HepG2 (cell line): ENCODE results near the gene ATAD3C. TPM values are rescaled to one million over a fixed set of nuclear protein-coding genes. Genes with fewer than 3 reads are reported as not detected.
A peak's percentile ranks its signal among the peaks of the same experiment; 100 is the strongest.

Experiments
- ARID4A ChIP-seq: sonication (generic); formaldehyde crosslinking; IDR thresholded peaks from 2 replicates; pipeline ENCODE4 v1.5.0; 2020; ENCODE audit warnings: mild to moderate bottlenecking, missing genetic modification reagents, borderline replicate concordance
- KDM6A ChIP-seq: IDR thresholded peaks from 2 replicates; pipeline ENCODE4 v1.6.1; 2016; ENCODE audit warnings: low read depth
- MEF2D ChIP-seq: sonication (generic); formaldehyde crosslinking; IDR thresholded peaks from 2 replicates; pipeline ENCODE4 v1.5.1; 2020; ENCODE audit warnings: mild to moderate bottlenecking, missing genetic modification reagents
- MIXL1 ChIP-seq: IDR thresholded peaks from 2 replicates; pipeline ENCODE4 v1.6.1; 2016
- RFX5 ChIP-seq: IDR thresholded peaks from 2 replicates; pipeline ENCODE4 v1.6.1; 2011; ENCODE audit warnings: low read depth, low read length, improper control_type of control experiment
- SOX5 ChIP-seq: IDR thresholded peaks from 2 replicates; pipeline ENCODE4 v1.6.1; 2016; ENCODE audit warnings: borderline replicate concordance
- TARDBP ChIP-seq: sonication (generic); formaldehyde crosslinking; IDR thresholded peaks from 2 replicates; pipeline ENCODE4 v1.8.0; 2022; ENCODE audit warnings: mild to moderate bottlenecking, missing genetic modification reagents
- ZNF224 ChIP-seq: sonication (generic); formaldehyde crosslinking; IDR thresholded peaks from 2 replicates; pipeline ENCODE4 v1.5.0; 2020; ENCODE audit warnings: mild to moderate bottlenecking, missing genetic modification reagents
- ZNF260 ChIP-seq: sonication (generic); formaldehyde crosslinking; IDR thresholded peaks from 2 replicates; pipeline ENCODE4 v1.4.0; 2020; ENCODE audit warnings: missing genetic modification reagents, low read depth, mild to moderate bottlenecking, borderline replicate concordance
- ZNF563 ChIP-seq: sonication (generic); formaldehyde crosslinking; IDR thresholded peaks from 2 replicates; pipeline ENCODE4 v1.8.0; 2022; ENCODE audit warnings: mild to moderate bottlenecking, moderate library complexity, missing genetic modification reagents
- ZNF614 ChIP-seq: IDR thresholded peaks from 2 replicates; pipeline ENCODE4 v1.6.1; 2018; ENCODE audit warnings: missing biosample characterization, missing genetic modification reagents, inconsistent platforms, borderline replicate concordance
- ZNF841 ChIP-seq: sonication (generic); formaldehyde crosslinking; IDR thresholded peaks from 2 replicates; pipeline ENCODE4 v1.8.1; 2023; ENCODE audit warnings: missing genetic modification reagents, borderline replicate concordance
- polyA plus RNA-seq, 8 experiments: library from polyadenylated mRNA; depleted of rRNA in 3 of 8; stranded (reverse) in 7 of 8; unstranded in 1 of 8; fragments of >200 nt; fragmentation: Illumina TruSeq in 4 of 8; extraction: Trizol in 4 of 8; gene quantifications; 2 replicates each; pipeline versions ENCODE4 v1.2.1 to v1.2.3, GENCODE V29; 2011 to 2016; ENCODE audit warnings: low read depth in 4 of 8, missing spikeins in 1 of 8, mixed read lengths in 1 of 8; ENCODE audit not compliant: insufficient read depth in 1 of 8
- total RNA-seq, 5 experiments: library from RNA; depleted of rRNA; stranded (reverse); fragments of >200 nt; fragmentation: Illumina TruSeq; extraction: Trizol; gene quantifications; 2 replicates each; pipeline ENCODE4 v1.2.3, GENCODE V29; 2016; ENCODE audit warnings: low read depth in 1 of 5
- TF ChIP-seq, protein P1 (sequence below): sonication (generic); formaldehyde crosslinking; IDR thresholded peaks from one replicate; pipeline ENCODE4 v1.5.1; 2020; ENCODE audit warnings: mild to moderate bottlenecking, missing genetic modification reagents; ENCODE audit errors: not compliant biosample characterization
- TF ChIP-seq, protein P2 (sequence below): sonication (generic); formaldehyde crosslinking; IDR thresholded peaks from 2 replicates; pipeline ENCODE4 v1.5.1; 2020; ENCODE audit warnings: missing genetic modification reagents, mild to moderate bottlenecking, borderline replicate concordance

The ATAD3C gene
- total and polyA plus RNA-seq, 2 of the 13 experiments (the other 11 are each of a cell fraction or from before 2014, with no cell fraction given) = 2.4 to 3.2 TPM

DNA sequence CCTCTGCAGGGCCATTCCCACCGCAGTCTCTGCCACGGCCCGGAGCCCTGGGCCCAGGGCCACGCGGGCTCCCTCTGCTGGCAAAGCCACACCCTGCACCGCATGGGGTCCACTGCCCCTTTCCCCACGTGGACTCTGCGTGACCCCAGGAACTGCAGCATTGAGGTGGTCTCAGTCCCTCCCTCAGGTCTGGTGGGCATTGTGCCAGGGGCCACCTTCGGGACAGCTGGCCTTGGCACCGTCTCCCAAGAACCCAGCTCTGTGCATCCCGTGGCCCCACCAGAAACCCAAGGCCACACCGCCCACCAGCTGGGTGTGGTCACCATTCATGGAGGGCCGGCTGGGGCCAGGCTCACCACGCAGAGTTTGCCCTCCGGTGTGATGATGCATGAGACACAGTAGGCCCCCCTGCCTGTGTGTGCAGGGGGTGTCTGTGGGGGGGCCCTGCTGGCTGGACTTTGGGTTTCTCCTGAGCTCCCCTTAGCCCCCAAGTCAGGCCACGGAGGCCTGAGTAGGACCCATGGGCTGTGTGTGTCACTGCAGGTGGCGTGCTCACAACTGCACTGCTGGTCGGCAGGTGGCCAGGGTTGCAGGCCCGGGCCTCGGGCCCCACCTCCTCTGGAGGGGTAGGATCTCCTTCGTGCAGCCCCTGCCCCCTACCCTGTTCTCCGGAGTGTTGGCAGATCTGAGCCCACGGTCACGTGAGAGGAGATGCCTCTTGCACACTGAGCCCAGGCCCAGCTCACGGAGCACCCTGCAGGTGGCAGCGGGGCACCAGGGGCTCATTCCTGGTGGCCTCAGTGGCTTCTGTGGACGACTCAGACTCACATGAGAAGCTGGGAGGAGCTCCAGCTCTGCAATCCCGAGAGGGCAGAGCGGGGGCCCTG, 8.2 kb upstream of the ATAD3C start (continued):
- TF ChIP-seq, protein P1, sequence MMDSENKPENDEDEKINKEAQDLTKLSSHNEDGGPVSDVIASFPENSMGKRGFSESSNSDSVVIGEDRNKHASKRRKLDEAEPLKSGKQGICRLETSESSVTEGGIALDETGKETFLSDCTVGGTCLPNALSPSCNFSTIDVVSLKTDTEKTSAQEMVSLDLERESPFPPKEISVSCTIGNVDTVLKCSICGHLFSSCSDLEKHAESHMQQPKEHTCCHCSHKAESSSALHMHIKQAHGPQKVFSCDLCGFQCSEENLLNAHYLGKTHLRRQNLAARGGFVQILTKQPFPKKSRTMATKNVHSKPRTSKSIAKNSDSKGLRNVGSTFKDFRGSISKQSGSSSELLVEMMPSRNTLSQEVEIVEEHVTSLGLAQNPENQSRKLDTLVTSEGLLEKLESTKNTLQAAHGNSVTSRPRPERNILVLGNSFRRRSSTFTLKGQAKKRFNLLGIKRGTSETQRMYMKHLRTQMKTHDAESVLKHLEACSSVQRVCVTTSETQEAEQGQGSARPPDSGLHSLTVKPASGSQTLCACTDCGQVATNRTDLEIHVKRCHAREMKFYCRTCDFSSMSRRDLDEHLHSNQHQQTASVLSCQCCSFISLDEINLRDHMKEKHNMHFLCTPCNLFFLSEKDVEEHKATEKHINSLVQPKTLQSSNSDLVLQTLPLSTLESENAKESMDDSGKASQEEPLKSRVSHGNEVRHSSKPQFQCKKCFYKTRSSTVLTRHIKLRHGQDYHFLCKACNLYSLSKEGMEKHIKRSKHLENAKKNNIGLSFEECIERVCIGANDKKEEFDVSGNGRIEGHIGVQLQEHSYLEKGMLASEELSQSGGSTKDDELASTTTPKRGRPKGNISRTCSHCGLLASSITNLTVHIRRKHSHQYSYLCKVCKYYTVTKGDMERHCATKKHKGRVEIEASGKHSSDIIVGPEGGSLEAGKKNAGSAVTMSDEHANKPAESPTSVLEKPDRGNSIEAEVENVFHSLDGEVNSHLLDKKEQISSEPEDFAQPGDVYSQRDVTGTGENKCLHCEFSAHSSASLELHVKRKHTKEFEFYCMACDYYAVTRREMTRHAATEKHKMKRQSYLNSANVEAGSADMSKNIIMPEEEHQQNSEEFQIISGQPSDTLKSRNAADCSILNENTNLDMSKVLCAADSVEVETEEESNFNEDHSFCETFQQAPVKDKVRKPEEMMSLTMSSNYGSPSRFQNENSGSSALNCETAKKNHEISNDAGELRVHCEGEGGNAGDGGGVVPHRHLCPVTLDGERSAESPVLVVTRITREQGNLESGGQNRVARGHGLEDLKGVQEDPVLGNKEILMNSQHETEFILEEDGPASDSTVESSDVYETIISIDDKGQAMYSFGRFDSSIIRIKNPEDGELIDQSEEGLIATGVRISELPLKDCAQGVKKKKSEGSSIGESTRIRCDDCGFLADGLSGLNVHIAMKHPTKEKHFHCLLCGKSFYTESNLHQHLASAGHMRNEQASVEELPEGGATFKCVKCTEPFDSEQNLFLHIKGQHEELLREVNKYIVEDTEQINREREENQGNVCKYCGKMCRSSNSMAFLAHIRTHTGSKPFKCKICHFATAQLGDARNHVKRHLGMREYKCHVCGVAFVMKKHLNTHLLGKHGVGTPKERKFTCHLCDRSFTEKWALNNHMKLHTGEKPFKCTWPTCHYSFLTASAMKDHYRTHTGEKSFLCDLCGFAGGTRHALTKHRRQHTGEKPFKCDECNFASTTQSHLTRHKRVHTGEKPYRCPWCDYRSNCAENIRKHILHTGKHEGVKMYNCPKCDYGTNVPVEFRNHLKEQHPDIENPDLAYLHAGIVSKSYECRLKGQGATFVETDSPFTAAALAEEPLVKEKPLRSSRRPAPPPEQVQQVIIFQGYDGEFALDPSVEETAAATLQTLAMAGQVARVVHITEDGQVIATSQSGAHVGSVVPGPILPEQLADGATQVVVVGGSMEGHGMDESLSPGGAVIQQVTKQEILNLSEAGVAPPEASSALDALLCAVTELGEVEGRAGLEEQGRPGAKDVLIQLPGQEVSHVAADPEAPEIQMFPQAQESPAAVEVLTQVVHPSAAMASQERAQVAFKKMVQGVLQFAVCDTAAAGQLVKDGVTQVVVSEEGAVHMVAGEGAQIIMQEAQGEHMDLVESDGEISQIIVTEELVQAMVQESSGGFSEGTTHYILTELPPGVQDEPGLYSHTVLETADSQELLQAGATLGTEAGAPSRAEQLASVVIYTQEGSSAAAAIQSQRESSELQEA = no peak
- no peak; the same call in 1 of the 2 replicates for TF ChIP-seq MEF2D
- no peak for TF ChIP-seq ZNF614
- TF ChIP-seq RFX5 = no peak
- no peak for TF ChIP-seq ZNF841 (CRISPR knock-in tag)
- TF ChIP-seq, protein P2, sequence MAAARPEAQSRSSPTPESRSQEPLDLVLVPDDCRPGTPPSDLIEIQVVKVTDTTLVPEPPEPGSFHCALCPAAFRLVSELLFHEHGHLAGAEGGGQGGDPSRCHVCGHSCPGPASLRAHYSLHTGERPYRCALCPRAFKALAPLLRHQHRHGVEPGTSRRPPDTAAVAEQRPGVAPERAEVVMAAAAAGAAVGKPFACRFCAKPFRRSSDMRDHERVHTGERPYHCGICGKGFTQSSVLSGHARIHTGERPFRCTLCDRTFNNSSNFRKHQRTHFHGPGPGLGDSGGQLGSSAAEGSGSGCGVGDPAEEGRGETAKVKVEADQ (CRISPR knock-in tag) = no peak; the same call in 1 of the 2 replicates
- TF ChIP-seq TARDBP (CRISPR knock-in tag) = peak; percentile 58; the same call in 1 of the 2 replicates
- TF ChIP-seq ZNF260 (CRISPR knock-in tag) = no peak
- TF ChIP-seq ZNF224 = no peak
- peak; percentile 76; the same call in 1 of the 2 replicates for TF ChIP-seq ARID4A
- no peak for TF ChIP-seq MIXL1 (CRISPR knock-in tag)
- no peak for TF ChIP-seq KDM6A (CRISPR knock-in tag)
- 0 out of 2 replicates have a peak, but pooled peaks have one; percentile 11 for TF ChIP-seq SOX5 (CRISPR knock-in tag)
- 0 out of 2 replicates have a peak, but pooled peaks have one; percentile 19 for TF ChIP-seq ZNF563
